GM19043 (cell line): Measurements from ENCODE around the gene ZNF319.
"Not testable (repeated sequence)": the region's sequence is repeated elsewhere in the genome, so short reads cannot be mapped to it uniquely, and the experiment has no call there.

Experiments used
- ATAC-seq: cut with Tn5 transposase; IDR thresholded peaks from one replicate; pipeline ENCODE4 v1.9.1; 2021; ENCODE audit warnings: low read depth; ENCODE audit not compliant: unreplicated experiment

The ZNF319 gene

GRCh38 chr16:58022601-58023371 lies 22.3 kb upstream of the ZNF319 start:
- ATAC-seq = no peak

- ATAC-seq = no peak
Measured at GRCh38 chr16:58021661-58022551, 21.4 kb upstream of the ZNF319 start.

GRCh38 chr16:58020628-58021521 lies 20.4 kb upstream of the ZNF319 start:
- no peak for ATAC-seq

GRCh38 chr16:58019866-58020538 lies 19.5 kb upstream of the ZNF319 start:
- ATAC-seq = no peak

- no peak for ATAC-seq
Measured at GRCh38 chr16:58018803-58019202, 18.3 kb upstream of the ZNF319 start.

GRCh38 chr16:58016840-58017446 lies 16.5 kb upstream of the ZNF319 start:
- no peak for ATAC-seq

GRCh38 chr16:58013201-58013956 lies 12.9 kb upstream of the ZNF319 start:
- ATAC-seq = no peak

- ATAC-seq = no peak
Measured at GRCh38 chr16:58012481-58012880, 12.0 kb upstream of the ZNF319 start.

- no peak for ATAC-seq
Measured at GRCh38 chr16:58011652-58012051, 11.2 kb upstream of the ZNF319 start.

GRCh38 chr16:58010886-58011285 lies 10.4 kb upstream of the ZNF319 start:
- no peak for ATAC-seq

- ATAC-seq = no peak
Measured at GRCh38 chr16:58009856-58010416, 9.5 kb upstream of the ZNF319 start.

- ATAC-seq = not testable (repeated sequence)
Measured at GRCh38 chr16:58004736-58005135, 4.3 kb upstream of the ZNF319 start.

GRCh38 chr16:58002936-58003335 lies 2.5 kb upstream of the ZNF319 start:
- ATAC-seq = no peak

GRCh38 chr16:58002416-58002800 lies 1.9 kb upstream of the ZNF319 start:
- ATAC-seq = no peak

- no peak for ATAC-seq
Measured at GRCh38 chr16:58001781-58002415, 1.4 kb upstream of the ZNF319 start.

- peak; percentile 67 for ATAC-seq
Measured at GRCh38 chr16:58000706-58001676, 519 bp upstream of the ZNF319 start, which contains the start of gene USB1. USB1 (plus strand) TSS chr16:58001407; CDS start chr16:58001484, 77 bp downstream.

GRCh38 chr16:57999366-57999970 lies 1.0 kb downstream of the ZNF319 start:
- ATAC-seq = no peak
